H9 (cell line): ENCODE data around the gene IGF2. TPM values are rescaled to one million over a fixed set of nuclear protein-coding genes. Genes with fewer than 3 reads are reported as not detected.

ENCODE experiments used
- DNase-seq: peaks from one replicate; pipeline ENCODE4 v3.0.0-alpha.2; 2017
- H2AFZ ChIP-seq: one replicate; pipeline ENCODE4 v1.6.1; 2013; ENCODE audit warnings: mild to moderate bottlenecking, low read length, control low read depth, moderate library complexity
- H2AK5ac ChIP-seq: 2 replicates; pipeline ENCODE4 v1.6.1; 2013; ENCODE audit warnings: low read length, control low read depth, mixed read lengths; ENCODE audit not compliant: insufficient read length
- H2BK120ac ChIP-seq: one replicate; pipeline ENCODE4 v1.6.1; 2013; ENCODE audit warnings: low read depth, mild to moderate bottlenecking, low read length, control low read depth, inconsistent platforms; ENCODE audit not compliant: poor library complexity, severe bottlenecking
- H2BK12ac ChIP-seq: 2 replicates; pipeline ENCODE4 v1.6.1; 2013; ENCODE audit warnings: low read length, control low read depth, mixed read lengths, low read depth; ENCODE audit not compliant: insufficient read length
- H2BK15ac ChIP-seq: 2 replicates; pipeline ENCODE4 v1.6.1; 2013; ENCODE audit warnings: low read depth, low read length, control low read depth
- H2BK20ac ChIP-seq: one replicate; pipeline ENCODE4 v1.6.1; 2013; ENCODE audit warnings: low read depth, mild to moderate bottlenecking, low read length, control low read depth, inconsistent platforms; ENCODE audit not compliant: poor library complexity, severe bottlenecking
- H2BK5ac ChIP-seq: 2 replicates; pipeline ENCODE4 v1.6.1; 2013; ENCODE audit warnings: low read length, control low read depth, mixed read lengths; ENCODE audit not compliant: insufficient read length
- H3K14ac ChIP-seq: 2 replicates; pipeline ENCODE4 v1.6.1; 2013; ENCODE audit warnings: low read length, control low read depth; ENCODE audit not compliant: insufficient read depth
- H3K18ac ChIP-seq: 2 replicates; pipeline ENCODE4 v1.6.1; 2013; ENCODE audit warnings: low read depth, mild to moderate bottlenecking, mixed read lengths, low read length, control low read depth; ENCODE audit not compliant: insufficient read length
- H3K23ac ChIP-seq: 2 replicates; pipeline ENCODE4 v1.6.1; 2013; ENCODE audit warnings: low read length, control low read depth, mixed read lengths, low read depth; ENCODE audit not compliant: insufficient read length
- H3K23me2 ChIP-seq: 2 replicates; pipeline ENCODE4 v1.6.1; 2013; ENCODE audit warnings: low read depth, mild to moderate bottlenecking, mixed read lengths, low read length, control low read depth; ENCODE audit not compliant: insufficient read length, poor library complexity, severe bottlenecking
- H3K27ac ChIP-seq: 2 replicates; pipeline ENCODE4 v1.5.1; 2013; ENCODE audit warnings: low read length, control low read depth, mixed read lengths, low read depth; ENCODE audit not compliant: insufficient read length
- H3K27me3 ChIP-seq: 2 replicates; pipeline ENCODE4 v1.6.1; 2013; ENCODE audit warnings: low read length, control low read depth, inconsistent platforms; ENCODE audit not compliant: insufficient read depth
- H3K4ac ChIP-seq: 2 replicates; pipeline ENCODE4 v1.6.1; 2013; ENCODE audit warnings: low read depth, mild to moderate bottlenecking, control low read depth, inconsistent platforms, low read length, moderate library complexity
- H3K4me1 ChIP-seq: 2 replicates; pipeline ENCODE4 v1.6.1; 2013; ENCODE audit warnings: low read length, control low read depth, inconsistent platforms; ENCODE audit not compliant: insufficient read depth
- H3K4me2 ChIP-seq: 2 replicates; pipeline ENCODE4 v1.6.1; 2013; ENCODE audit warnings: low read length, control low read depth, mixed read lengths; ENCODE audit not compliant: insufficient read length, insufficient read depth
- H3K56ac ChIP-seq: 2 replicates; pipeline ENCODE4 v1.6.1; 2013; ENCODE audit warnings: low read depth, mild to moderate bottlenecking, mixed read lengths, low read length, control low read depth; ENCODE audit not compliant: insufficient read length
- H3K79me1 ChIP-seq: 2 replicates; pipeline ENCODE4 v1.6.1; 2013; ENCODE audit warnings: low read depth, mild to moderate bottlenecking, moderate library complexity, low read length, control low read depth, inconsistent platforms; ENCODE audit not compliant: insufficient read depth, poor library complexity, severe bottlenecking
- H3K79me2 ChIP-seq: 2 replicates; pipeline ENCODE4 v1.6.1; 2013; ENCODE audit warnings: low read length, control low read depth, inconsistent platforms; ENCODE audit not compliant: insufficient read depth
- H3K9ac ChIP-seq: 2 replicates; pipeline ENCODE4 v1.6.1; 2013; ENCODE audit warnings: low read length, control low read depth, mixed read lengths; ENCODE audit not compliant: insufficient read length; ENCODE audit errors: extremely low read depth
- H3K9me3 ChIP-seq: one replicate; pipeline ENCODE4 v1.6.1; 2013; ENCODE audit warnings: low read depth, low read length, inconsistent platforms; ENCODE audit not compliant: control insufficient read depth
- H3T11ph ChIP-seq: one replicate; pipeline ENCODE4 v1.6.1; 2013; ENCODE audit warnings: mild to moderate bottlenecking, low read length, control low read depth, inconsistent platforms
- H4K20me1 ChIP-seq: one replicate; pipeline ENCODE4 v1.6.1; 2013; ENCODE audit not compliant: control insufficient read depth, insufficient read length, insufficient read depth
- H4K5ac ChIP-seq: 2 replicates; pipeline ENCODE4 v1.6.1; 2013; ENCODE audit warnings: low read depth, mild to moderate bottlenecking, mixed read lengths, low read length, control low read depth; ENCODE audit not compliant: insufficient read length
- H4K8ac ChIP-seq: replicated peaks from 2 replicates; pipeline ENCODE4 v1.6.1; 2013; ENCODE audit warnings: low read length, control low read depth, mixed read lengths, low read depth; ENCODE audit not compliant: insufficient read length
- H4K91ac ChIP-seq: 2 replicates; pipeline ENCODE4 v1.6.1; 2013; ENCODE audit warnings: low read depth, mild to moderate bottlenecking, moderate library complexity, mixed read lengths, low read length, control low read depth; ENCODE audit not compliant: insufficient read length
- H3K27ac Mint-ChIP-seq, 3 experiments: 2 replicates in 2 of 3; 3 replicates in 1 of 3; pipeline ENCODE4 v1.8.0; 2020 to 2021; ENCODE audit warnings: mixed read lengths in 3 of 3, mild to moderate bottlenecking in 1 of 3, moderate library complexity in 1 of 3
- H3K27me3 Mint-ChIP-seq: 2 replicates; pipeline ENCODE4 v1.8.0; 2021; ENCODE audit warnings: low read depth, mild to moderate bottlenecking, moderate library complexity, mixed read lengths
- H3K36me3 Mint-ChIP-seq, 3 experiments: 2 replicates in 2 of 3; 3 replicates in 1 of 3; pipeline ENCODE4 v1.8.0; 2020 to 2021; ENCODE audit warnings: low read depth in 3 of 3, mixed read lengths in 3 of 3; ENCODE audit not compliant: insufficient read depth in 1 of 3
- H3K4me1 Mint-ChIP-seq, 2 experiments: 2 replicates each; pipeline ENCODE4 v1.8.0; 2020; ENCODE audit warnings: mixed read lengths in 2 of 2
- H3K4me3 Mint-ChIP-seq, 2 experiments: 2 replicates in 1 of 2; 3 replicates in 1 of 2; pipeline ENCODE4 v1.8.0; 2020 to 2021; ENCODE audit warnings: mild to moderate bottlenecking in 2 of 2, mixed read lengths in 2 of 2, moderate library complexity in 1 of 2
- H3K9me3 Mint-ChIP-seq, 2 experiments: 2 replicates in 1 of 2; 3 replicates in 1 of 2; pipeline ENCODE4 v1.8.0; 2020; ENCODE audit warnings: mild to moderate bottlenecking in 2 of 2, mixed read lengths in 2 of 2, moderate library complexity in 1 of 2
- CTCF ChIP-seq: fragments of 200-600 bp; sonication (generic); conservative IDR thresholded peaks from 3 replicates; pipeline ENCODE4 v1.8.0; 2021; ENCODE audit warnings: antibody characterized with exemption, mild to moderate bottlenecking
- WGBS: extraction: QIAGEN DNeasy Blood & Tissue Kit; methylation state at CpG from one replicate; pipeline ENCODE4 v1.1.7; 2013; ENCODE audit warnings: missing lambda C conversion rate, low lambda C conversion rate, mixed read lengths; ENCODE audit not compliant: insufficient read length; ENCODE audit errors: extremely low coverage; 5-methylcytosine and 5-hydroxymethylcytosine counted together
- total RNA-seq: library from RNA; stranded (reverse); gene quantifications from 2 replicates; pipeline ENCODE4 v1.2.1, GENCODE V29; 2021

Gene IGF2
- total RNA-seq, 1 experiment from 2014 or later: 2.8 TPM

GRCh38 chr11:2129308-2129698, 9.9 kb downstream of the IGF2 start:
- H3K4me1 Mint-ChIP-seq: peaks cover 0 to 26% of the 10 kb centered on the region in 2 experiments; a peak in 2 of 4 replicates
- H4K20me1 ChIP-seq: no peaks in the 10 kb centered on the region
- H3K79me1 ChIP-seq: no peaks in the 10 kb centered on the region
- H3K56ac ChIP-seq: no peak overlapping the region
- H3K9me3 ChIP-seq: no peaks in the 10 kb centered on the region
- no peaks in the 10 kb centered on the region; the same call in 1 of the 2 replicates for H3K27me3 ChIP-seq
- WGBS: no CpG with 5 or more reads among the region's 17 CpGs
- H4K8ac ChIP-seq: no peak overlapping the region
- no peak overlapping the region for H2AK5ac ChIP-seq
- no peak overlapping the region for H2BK15ac ChIP-seq
- no peaks in the 10 kb centered on the region for H3K23me2 ChIP-seq
- H3K79me2 ChIP-seq: no peaks in the 10 kb centered on the region
- no peak overlapping the region for H2BK12ac ChIP-seq
- no peak overlapping the region for H3T11ph ChIP-seq
- H3K4ac ChIP-seq: no peak overlapping the region
- H3K14ac ChIP-seq: no peak overlapping the region
- H3K4me3 Mint-ChIP-seq: no peak overlapping the region
- H2BK5ac ChIP-seq: no peak overlapping the region
- no peak overlapping the region for H3K23ac ChIP-seq
- no peak for TF ChIP-seq CTCF
- no peak overlapping the region for H3K9ac ChIP-seq
- peaks cover 54% of the 10 kb centered on the region for H3K27me3 Mint-ChIP-seq
- no peak overlapping the region for H2AFZ ChIP-seq
- H4K91ac ChIP-seq: no peak overlapping the region
- no peak overlapping the region for H4K5ac ChIP-seq
- H3K36me3 Mint-ChIP-seq: peaks cover 0 to 3% (median 3%) of the 10 kb centered on the region in 3 experiments; a peak in 2 of 7 replicates
- H3K18ac ChIP-seq: no peak overlapping the region
- no peak for DNase-seq
- no peak overlapping the region for H2BK20ac ChIP-seq
- H3K9me3 Mint-ChIP-seq: peaks cover 4 to 9% of the 10 kb centered on the region in 2 experiments; a peak in 3 of 5 replicates
- H3K27ac Mint-ChIP-seq: no peak overlapping the region
- H2BK120ac ChIP-seq: no peak overlapping the region
- no peak overlapping the region for H3K4me2 ChIP-seq
- no peak overlapping the region for H3K27ac ChIP-seq
- no peaks in the 10 kb centered on the region for H3K4me1 ChIP-seq
